Occipital lobe (tissue), 2 donors: ENCODE data around the gene TMCC2. TPM values are rescaled to one million over a fixed set of nuclear protein-coding genes. Genes with fewer than 3 reads are reported as not detected.

Experiments
- DNase-seq: peaks from one replicate; lab custom pipeline; 2025; lab: John Stamatoyannopoulos, UW
- total RNA-seq: library from RNA; depleted of rRNA; stranded (reverse); fragments of >200 nt; gene quantifications from one replicate; pipeline ENCODE4 v1.2.3, GENCODE V29; 2014

The TMCC2 gene
- total RNA-seq, 1 donor from 2014 or later = 45.9 TPM

DNA sequence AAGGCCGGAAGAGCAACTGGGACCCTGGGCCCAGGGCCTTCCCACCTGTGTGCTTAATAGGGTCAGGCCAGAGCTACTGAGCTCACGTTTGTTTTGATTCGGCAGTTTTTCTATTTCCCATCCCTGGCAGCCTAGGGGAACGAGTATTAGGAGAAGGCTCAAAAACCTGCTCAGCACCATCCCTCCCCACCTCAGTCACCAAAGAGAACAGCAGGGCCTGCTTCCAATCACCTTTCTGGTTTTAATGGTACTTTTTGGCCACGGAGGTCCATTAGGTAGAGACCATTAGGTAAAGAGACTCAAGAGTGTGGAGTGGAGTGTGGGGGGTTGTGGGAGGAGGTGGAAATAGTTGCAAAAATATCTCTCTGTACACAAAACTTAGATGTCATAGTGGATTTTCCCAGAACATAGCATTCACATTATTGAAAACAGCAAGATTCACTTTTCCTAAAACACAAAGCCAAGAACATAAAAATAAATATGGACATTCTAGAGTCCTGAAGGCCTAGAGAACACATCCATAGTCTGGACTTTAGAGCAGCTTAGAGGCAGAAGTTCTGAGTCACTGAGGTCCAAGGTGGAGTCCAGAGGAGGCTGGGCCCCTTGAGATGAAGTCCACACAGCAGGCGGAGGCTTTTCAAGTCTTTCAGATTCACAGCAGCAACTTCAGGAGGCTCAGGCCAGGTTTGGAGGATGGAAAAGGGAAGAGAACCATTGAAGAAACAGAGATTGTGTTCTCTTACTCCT, 74.3 kb downstream of the TMCC2 start:
- DNase-seq = no peak

DNA sequence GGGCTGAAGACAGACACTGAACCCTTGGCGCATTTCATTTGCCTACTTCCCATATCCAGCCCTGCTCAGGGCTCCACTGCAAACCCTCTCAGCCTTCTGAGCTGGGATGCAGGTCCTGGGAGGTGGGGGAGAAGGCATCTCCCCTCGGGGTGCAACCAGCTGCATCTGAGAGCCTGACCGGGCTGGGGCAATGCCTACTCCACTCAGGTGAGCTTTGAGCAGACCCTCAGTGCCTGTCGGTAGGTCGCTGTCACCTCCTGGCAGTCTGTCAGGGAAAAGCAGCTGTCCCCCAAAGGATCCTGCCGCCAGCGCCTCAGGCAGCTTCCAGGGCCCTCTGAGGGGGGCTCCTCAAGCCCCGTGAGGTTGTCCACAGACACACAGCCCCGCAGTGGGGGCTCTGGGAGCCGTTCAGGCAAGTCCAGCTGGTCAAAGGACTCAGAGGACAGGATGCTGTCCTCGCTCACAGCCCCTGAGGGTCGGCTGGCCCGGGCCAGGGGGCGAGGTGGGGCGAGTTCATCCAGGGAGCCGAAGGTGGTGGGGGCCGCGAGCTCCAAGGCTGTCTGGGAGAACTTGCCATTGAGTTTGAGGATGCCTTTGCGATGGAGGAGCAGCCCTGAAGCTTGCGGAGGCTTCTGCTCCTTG, 75.6 kb downstream of the TMCC2 start:
- no peak for DNase-seq

DNA sequence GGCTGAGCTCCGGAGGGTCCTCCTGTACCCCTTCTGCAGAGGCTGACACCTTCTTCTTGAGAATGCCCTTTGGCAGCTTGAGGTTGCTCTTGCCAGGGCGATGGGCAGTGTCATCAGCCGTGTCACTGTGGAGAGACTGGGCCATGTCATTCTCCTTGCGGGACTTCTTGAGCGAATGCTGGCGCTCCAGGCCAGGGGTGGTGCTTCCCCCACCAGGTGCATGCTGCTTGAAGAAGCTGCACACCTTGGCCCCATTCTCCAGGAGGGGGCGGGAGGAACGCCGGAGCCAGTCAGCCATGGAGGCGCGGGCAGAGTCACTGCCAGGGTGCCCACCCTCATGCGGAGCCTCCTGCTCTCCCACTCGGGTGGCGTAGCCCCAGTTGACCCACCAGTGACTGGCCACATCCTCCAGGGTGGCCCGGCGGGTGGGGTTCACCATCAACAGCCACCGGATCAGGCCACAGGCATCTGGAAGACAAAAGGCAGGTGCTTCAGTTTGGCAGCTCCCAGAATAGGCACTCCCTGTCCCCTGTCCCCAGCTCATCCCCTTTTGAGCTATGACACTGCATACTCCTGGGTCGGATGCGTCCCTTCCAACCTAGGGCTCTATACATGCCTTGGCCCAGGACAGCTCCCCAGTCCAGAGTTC, 76.4 kb downstream of the TMCC2 start:
- no peak for DNase-seq

DNA sequence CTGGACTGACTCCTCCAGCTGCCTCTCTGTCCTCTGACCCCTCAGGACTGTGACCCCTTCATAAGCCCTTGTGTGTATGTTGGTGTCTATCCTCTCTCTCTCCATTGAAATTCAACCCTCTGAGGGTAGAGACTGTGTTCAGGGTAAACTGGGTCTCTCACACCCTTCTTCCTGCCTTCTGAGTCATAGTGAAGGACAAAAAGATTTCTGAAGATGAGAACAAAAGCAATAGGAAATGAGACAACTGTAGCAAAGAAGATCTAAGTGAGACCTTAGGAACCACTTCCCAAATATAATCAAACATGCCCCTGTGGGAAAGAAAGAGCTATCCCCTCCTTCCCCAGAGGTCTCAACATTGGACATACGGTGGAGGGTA, 76.9 kb downstream of the TMCC2 start:
- no peak for DNase-seq

DNA sequence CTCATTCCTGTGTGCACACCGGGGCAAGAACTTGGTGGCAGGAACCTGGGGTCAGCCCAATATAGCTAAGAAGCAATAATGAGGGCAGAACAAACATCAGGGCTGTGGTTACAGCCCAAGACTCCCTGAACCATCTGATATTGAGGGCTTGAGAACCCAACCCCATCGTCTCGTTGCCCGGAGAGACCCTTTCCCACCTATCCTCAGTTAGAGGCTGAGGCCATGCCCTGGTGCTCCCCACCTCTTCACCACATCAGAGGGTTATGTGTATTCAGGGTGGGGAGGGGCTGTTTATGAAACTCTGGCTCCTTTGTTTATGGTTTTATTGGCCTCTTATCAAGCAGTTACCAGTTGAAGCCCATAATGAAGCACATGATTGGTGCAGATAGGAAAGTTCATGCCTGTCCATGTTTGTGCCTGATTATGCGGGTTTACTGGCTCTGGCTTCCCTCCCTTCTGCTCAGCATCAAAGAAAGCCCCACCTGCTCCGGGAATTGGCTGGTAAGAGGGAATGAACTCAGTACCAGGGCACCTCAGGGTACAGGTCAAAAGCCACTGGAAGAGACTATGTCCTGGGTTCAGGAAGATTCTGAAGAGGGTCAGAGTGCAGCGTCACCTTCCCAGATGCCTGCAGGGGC, 79.3 kb downstream of the TMCC2 start:
- no peak for DNase-seq

DNA sequence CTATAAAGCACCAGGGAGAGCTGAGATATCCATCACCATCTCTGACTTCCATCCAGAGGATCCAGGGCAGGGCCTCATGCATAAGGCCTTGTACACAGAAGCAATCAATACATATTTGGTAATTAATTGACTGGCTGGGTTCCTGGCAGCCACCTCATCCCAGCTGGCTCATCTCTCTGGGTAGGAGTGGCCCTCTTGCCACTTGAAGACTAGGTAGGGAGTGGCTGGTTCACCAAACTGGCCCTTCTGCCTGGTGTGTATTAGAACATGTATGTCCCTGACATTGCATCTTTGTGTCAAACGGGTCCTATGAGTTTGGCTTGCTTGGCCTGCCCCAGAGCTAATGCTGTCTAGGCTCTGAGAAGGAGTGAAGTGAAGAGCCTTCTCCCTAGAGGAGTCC, 82.0 kb downstream of the TMCC2 start:
- no peak for DNase-seq

DNA sequence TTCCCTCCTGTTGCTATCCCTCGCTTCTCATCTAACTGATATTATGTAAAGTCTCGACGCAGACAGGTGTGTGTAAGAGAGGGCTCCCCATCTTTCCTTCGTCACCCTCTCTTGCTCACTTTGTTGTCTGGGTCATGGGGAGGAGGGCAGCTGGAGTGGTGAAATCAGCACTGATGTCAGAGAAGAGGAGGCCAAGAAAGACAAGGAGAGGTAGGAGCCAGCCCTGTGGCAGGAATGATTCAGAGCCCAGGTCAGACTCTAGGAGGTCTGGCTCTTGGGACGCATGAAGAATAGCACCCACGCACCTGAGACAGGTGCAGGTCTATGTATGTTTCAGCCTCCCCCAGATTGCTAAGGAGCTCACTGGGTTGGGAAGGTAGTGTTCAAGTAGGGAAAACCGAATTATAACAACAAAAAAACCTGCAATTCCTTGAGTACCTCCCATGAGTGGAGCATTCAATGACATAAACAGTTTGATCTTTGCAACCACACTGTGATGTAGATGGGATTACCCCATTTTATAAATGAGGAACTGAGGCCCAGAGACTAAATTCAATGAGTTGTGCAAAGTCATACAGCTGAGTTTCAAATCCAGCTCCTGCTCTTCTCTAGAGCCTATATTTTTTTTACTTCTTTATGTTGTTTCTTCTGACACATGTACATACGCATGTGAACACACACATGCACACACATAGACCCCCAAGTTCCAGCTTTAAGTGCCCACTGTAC, 83.4 kb downstream of the TMCC2 start:
- DNase-seq = no peak

DNA sequence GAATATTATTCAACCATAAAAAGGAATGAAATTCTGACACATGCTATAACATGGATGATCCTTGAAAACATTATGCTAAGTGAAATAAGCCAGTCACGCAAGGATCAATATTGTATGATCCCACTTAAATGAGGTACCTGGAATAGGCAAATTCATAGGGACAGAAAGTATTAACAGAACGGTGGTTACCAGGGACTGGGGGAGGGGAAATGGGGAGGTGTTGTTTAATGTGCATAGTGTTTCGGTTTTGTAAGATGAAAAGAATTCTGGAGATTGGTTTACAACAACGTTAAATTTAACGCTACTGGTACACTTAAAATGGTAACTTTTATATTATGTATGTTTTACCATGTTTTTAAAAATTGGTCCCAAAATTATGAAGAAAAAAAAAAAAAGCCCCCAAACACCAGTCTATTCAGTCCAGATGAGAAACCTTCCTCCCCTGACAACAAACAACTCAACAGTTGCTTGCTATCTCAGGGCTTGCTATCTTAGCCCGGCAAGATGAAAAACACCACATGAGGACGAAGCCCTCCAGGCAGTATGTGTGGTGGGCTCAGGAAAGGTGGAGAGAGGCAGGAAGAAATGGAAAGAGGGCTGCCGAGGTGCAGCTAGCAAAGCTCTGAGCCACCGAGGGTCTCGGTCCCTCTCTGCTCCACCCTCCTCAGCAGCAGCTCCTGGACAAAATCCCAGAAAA, 85.3 kb downstream of the TMCC2 start:
- no peak for DNase-seq

DNA sequence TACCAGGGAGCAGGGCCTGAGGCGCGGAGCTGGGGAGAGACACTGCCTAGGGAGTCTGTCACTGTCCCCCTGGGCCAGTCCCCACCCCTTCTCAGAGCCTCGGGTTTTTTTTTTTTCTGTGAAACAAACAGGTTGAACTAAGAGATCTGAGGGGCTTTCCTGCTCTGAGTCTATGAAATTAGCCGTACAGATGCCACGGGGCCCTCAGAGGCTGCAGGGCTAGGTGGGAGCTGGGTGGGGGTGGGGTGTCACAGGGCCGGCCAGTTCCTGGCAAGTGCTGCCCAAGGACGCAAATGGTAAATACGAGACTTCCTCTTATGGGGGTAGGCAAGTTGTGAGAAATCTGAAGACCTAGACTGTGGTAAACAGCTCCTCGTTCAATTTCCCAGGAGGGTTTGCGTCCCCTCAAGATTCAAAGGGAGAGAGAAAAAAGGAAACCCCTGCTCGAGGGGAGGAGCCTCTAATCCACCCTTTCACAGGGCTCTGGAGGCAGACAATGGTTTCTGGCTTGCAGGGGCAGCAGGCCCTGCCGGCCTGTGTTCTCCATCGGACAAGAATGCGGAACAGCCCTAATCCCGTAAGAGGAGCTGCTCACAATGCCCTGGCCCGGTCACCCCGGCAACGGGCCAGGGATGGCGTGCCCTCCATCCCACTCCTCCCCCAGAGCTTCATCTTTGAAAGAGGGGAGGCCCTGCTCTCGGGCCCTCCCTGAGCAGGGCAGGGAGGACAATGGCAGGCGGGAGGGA, 86.0 kb downstream of the TMCC2 start:
- no peak for DNase-seq

DNA sequence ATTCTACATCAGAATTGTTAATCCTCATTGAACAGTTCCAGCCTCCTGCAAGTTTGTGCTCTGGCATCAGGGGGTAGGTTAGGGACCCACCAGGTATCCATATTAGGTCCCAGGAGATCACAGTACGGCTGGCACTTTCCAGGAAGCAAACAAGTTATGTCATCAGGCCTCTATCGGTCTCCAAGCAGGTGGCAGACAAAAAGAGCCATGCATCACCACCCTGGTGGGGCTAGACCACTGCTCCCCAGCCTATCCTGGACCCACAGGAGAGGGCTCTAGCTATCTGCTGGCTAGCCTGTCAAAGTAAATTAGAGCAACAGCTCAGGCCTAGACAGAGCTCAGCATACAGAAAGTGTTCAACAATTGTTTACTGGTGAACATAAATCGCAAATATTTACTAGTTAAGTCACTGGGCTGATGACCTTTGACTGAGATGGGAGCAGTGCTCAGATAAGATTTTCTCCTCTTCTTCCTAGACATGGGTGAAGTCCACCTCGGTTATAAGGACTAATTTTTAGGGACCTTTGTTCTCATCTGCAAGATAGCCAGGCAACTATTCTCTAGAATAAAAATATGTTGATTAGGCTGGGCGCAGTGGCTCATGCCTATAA, 87.4 kb downstream of the TMCC2 start:
- DNase-seq = no peak

DNA sequence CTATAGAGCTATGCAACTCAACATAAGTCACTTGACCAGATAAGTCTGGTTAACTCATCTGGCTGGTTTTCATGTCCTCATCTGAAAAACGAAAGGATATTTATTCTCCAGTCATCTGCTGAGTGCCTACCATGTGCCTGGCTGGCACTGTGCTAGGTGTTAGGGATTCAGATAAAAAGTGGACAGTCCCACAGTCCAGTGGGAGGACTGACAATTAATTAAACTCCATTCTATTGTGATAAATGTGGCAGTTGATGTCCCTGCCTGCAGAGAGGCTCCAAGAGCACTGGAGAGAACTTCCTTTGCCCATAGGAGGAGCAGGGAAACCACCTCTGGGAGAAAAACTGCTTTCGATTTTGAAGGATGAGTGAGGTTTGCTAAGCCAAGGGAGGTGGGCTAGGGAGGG, 88.4 kb downstream of the TMCC2 start:
- no peak for DNase-seq

DNA sequence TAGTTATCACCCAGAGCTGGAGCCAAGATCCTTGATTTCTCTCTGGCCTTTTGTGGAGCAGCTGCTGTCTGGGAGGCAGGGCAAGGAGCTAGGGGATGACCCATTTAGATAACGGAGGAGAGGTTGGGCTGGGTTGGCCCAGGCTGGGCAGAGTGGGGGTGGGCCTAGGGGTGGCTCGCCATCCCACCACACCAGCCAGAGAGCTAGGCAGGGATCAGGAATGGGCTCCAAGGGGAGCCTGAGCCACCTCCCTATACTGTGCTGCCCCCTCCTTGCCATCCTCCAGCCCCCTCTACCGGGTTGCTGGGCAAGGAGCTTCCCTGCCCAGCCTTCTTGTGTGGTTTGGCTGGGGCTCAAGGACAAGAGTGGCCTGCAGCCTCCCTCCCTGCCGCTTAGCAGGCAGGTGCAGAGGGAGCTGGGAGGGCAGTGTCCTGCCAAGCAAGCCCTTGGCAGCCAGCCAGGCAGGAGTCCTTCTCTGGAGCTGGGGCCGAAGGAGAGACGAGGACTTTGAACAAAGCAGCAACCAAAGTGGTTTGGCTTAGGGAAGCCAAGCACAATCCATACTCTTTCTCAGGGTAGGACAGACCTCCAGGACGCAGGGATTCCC, 89.7 kb downstream of the TMCC2 start:
- no peak for DNase-seq

DNA sequence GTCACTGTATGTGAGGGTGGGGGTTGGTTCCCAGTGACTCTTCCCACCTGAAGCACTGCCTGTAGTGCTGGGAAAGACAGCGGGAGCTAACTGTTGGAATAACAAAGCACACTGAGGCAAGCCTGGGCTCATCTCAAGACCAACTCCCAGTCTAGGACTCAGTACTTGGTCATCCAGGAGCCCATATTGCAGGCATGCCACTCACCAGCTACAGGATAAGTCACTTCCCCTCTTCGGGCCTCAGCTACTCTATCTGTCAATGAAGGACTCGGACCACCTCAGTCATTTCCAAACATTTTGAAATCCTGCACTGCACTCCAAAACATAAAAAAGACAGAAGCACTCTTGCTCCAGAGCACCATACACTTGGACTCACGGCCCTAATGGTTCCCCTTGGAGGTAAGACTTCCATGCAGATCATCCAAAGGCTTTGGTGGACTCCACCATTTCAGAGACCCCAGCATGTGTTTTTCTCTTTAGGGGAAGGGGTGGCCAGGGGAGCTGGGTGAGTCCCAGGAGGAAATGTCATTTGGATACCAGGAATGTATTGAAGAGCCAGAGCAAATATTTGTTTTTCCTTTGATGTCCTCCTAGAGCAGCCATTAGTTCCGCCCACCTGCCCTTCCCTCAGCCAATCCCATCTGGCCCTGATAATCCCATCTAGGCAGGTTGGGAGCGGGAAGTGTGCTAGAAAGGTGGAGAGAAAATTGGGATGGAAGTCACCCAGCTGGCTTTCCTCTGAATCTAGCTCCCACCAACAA, 90.7 kb downstream of the TMCC2 start:
- DNase-seq = no peak

DNA sequence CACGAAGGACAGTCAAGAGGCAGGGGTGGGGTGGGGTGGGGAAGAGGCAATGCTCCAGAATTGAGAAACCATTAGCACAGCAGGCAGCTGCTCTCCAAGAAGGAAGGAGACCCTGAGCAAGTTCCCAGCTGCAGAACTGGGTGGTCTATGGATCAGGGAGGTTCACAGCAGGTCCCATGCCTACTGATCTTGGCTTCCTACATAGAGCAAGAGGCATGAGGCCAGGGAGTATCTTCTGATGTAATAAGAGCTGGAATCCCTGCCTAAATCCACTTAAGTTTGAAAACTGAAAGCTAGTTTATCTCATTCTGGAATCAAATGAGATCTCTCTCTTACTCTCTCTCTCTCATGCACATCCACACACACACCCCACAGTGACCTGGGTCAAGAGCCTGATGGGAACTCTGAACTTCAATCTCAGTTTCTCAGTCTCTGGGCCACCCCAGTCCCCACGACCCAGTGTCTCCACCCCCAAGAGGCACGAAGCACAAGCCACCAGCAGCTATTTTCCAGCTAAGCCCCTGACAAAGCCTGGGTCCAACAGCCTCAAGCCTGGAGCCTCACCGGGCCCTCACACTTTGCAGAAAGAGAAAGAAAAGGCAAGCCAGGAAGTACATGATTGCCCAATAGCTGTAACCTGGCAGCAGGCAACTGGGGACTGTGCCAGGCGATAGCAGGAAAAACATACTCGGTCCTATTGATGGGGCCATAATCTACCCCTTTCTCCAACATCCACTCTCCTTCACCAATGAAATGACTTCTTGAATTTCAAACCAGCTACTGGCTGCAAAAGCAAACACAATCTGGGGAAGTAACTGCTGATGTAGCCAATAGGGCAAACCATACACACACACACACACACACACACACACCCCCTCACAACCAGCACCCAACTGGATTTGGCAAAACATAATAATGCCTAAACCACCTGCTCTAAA, 91.6 kb downstream of the TMCC2 start:
- DNase-seq = peak; percentile 14

DNA sequence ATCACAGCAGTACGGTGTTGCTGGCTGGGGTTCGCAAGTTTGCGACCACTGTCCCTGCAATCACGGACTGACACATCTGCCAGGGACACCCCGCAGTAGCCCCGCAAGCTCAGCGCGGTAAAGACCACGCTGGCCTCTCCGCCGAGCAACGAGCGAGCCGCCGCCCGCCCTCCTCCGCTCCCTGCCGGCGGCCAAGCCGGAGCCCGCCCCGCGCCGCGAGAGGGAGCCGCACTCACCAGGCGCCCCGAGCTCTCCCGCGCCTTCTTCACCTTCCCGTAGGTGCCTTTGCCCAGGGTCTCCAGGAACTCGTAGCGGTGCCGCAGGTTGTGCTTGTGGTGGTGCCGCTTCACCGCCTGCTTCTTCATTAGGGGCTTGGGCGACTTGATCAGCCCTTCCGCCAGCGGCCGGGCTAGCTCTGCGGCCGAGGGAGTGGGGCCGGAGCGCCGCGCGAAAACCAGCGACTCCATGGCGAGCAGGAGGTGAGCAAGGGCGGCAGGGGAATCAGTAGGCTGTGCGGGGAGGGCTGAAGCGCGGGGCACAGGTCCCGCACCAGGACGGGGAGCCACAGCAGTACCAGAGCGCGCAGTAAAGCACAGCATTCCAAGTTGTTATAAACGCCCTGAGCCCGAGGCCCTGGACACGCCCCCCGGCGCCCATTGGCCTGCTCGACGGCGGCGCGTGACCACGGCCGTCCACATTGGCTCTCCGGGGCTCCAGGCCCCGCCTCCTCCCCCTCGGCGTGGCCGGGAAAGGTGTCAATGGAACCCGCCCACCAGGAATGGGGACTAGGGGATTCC, 93.6 kb downstream of the TMCC2 start, which contains the start of gene NUAK2:
Gene NUAK2, minus strand, starts transcription at position 584 of the 797 bp plus-strand sequence. Its CDS starts 117 bp downstream, at position 467.
- peak; percentile 75 for DNase-seq

DNA sequence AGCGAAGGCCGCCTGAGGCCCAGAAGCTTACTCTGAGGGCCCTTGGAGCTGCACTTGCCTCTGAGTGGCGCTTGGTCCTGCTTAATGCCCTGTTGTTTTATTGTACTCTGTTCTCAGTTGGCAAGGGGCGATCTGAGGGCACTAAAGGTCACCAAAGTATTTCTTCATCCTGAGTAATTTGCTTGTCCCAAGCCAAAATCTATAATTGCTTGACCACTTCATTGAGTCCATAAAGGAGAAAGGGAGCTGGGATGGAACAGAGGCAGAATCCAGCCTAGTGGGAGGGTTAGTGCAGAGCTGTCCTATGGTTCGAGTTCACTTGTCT, 94.2 kb downstream of the TMCC2 start:
- no peak for DNase-seq
